COLO829 (cell line): ENCODE measurements around the gene RHOJ.
"Not testable (repeated sequence)": the region's sequence is repeated elsewhere in the genome, so short reads cannot be mapped to it uniquely, and the experiment has no call there.

ENCODE experiments used
- DNase-seq: peaks from one replicate; pipeline ENCODE4 v3.0.0; 2012; ENCODE audit warnings: low spot score

The RHOJ gene

DNA sequence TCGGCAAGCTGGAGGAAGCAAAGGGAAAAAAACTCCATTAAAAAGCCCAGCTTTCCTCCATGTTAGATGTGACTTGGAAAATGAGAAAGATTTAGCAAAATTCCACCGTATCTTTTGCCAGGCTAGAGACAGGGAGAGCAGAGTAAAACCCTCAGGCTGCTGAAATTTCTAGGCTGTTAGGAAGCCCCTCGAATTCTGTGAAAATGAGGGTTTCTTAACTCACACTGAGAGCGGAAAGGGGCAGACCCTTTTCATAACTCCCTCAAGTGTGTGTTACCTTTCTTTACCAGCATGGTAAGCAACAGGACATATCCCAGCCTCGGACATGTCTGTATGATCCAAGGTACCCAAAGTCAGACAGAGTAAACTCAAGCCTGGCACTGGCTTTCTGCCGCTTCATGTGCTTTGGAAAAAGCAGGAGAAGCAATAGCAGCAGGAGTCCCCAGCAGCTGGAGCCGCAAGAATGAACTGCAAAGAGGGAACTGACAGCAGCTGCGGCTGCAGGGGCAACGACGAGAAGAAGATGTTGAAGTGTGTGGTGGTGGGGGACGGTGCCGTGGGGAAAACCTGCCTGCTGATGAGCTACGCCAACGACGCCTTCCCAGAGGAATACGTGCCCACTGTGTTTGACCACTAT lies at the start of gene RHOJ:
TSS of gene RHOJ (plus strand) at position 37 of the 637 bp plus-strand sequence. CDS start at position 464, 427 bp downstream.
- no peak for DNase-seq

DNA sequence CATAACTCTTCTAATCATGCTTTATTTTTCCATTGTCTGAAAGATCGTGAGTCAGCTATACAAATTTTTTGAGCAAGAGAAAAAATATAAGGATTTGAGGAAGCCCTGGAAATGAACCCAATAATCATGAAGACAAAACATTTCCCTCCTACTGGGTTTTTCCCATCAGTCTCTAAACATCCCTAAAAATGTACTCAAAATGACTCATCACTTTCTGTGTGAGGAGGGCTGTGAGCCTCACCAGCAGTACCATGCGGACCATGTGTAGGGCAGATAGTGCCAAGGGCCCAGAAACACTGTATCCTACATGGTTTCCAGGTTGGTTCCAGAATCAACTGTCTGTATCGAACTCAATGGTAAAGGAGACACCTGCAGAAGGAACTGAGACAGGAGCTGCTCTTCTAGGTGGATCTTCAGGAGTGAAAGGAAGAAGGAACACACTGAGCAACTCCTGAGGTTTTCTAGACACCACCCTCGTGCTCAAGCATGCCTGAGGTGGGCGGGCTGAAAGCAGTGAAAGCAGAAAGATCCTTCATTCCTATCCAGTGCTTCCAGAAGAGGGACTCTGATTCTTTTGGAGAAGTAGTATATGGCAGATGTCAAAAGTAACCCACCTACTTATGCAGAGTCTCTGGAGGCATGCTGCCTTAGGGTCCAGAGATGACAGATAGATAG lies 48.6 kb upstream of the RHOJ start:
- no peak for DNase-seq

DNA sequence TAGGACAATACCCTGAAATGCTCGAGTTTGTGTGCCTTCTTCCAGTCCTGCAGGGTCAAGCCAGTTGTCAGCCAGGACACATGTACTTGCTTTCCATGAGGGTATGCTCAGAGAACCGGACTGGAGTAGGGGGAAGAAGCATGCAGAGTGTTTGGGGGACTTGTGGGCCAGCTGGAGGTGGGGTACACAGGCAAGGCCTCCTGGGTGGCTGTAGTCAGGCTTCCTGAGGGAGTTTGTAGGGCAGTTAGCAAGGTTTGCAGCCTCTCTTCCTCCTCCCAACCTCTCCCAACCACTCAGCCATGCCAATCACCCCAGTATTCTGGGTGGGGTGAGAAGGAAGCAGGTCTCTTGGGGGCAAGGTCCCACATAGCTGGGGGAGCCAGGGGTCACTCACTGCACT lies 47.0 kb upstream of the RHOJ start:
- no peak for DNase-seq

DNA sequence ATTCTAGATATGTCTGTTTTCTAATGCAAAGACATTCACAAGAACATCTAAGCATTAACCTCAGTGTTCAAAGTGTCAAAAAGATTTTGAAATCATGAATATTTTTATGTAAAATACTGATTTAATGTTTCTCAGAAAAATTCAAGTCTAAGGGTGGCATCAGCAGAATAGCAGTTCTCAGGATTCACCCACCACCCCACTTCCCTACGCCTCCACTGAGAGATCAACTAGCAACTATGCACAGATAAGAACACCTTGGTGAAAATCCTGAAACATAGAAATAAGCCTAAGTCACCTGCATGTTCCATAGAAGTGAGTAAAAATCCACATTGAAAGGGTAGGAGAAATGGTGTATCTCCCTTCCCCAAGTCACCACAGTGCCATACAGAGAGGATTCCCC lies 40.9 kb upstream of the RHOJ start:
- DNase-seq = no peak

DNA sequence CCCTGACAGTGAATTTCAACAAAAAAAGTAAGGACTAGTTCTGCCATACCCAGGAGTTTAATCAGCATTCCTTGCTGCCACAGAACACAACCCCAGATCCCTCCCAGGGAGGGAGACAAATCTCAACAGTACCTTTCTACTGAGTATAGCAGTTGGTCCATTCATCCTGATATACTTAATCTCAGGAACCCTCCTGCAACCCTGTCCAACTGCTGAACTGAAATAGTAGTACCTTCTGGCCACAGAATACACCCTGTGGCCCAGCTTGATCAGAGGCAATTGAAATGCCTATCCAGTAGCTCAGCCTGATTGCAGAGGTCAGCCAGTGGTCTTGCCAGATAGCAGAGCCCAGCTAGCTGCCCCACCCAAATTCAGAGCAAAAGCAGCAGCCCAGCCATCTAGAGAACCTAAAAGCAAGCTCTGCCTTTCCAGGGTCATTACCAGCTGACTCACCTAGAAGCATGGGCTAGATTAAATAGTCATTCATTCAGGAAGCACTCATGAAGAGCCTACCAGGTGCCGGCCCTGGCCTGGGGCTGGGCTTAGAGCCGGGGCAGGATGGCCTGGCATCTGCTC lies 40.0 kb upstream of the RHOJ start:
- DNase-seq = no peak

DNA sequence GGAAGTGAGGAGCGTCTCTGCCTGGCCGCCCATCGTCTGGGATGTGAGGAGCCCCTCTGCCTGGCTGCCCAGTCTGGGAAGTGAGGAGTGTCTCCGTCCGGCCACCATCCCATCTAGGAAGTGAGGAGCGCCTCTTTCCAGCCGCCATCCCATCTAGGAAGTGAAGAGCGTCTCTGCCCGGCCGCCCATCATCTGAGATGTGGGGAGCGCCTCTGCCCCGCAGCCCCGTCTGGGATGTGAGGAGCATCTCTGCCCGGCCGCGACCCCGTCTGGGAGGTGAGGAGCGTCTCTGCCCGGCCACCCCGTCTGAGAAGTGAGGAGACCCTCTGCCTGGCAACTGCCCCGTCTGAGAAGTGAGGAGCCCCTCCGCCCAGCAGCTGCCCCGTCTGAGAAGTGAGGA lies 39.0 kb upstream of the RHOJ start:
- not testable (repeated sequence) for DNase-seq

DNA sequence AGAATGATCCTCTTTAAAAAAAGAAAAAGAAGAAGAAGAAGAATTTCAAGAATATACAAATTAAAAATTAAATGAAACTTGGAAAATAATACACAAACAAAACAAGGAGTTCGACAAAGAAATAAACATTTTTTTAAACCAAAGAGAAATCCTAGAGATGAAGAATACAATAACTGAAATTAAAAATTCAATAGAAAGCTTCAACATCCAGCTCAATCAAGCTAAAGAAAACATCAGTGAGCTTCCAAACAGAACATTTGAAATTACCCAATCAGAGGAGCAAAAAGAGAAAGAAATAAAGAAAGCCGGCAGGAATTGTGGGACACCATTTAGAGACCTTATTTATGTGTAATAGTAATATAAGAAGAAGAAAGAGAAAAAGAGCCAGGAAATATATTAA lies 37.2 kb upstream of the RHOJ start:
- DNase-seq = no peak

DNA sequence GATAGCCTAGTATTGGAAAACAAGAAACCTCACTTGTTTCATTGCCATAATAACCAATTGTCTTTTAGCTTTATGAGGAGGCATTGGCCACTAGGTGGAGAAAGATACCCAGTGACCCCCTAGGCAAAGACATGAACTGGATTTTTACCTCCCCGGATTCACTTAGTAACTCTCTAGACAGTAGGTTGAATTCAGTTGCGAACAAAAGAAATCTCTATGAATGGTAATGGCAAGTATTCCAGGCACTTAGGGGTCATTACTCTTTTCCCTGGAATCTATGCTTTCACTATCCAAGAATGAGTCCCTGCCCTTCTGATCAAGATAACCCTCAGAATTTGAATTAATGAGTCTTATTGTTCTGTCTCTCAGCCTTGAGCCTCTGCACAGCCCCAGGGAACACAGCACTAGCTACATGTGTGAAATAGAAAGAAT lies 29.5 kb upstream of the RHOJ start:
- peak; percentile 82 for DNase-seq

DNA sequence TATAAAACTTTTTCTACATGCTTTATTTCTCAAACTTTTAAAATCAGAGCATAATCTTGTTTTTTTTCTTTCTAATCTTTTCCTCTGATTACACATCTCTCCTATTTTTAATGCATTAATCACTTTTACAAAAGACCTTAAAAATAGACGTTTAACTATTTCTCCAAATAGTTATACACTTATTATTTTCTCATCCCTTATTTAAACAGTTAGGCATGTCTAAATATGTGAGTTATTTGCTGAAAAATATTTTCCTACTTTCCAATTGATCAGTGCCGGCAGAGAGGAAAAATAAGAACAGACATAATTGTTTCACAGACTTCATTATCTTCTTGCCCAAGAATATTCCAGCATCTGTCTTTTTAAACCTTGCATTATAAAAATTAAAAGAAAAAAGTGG lies 28.7 kb upstream of the RHOJ start:
- DNase-seq = no peak

DNA sequence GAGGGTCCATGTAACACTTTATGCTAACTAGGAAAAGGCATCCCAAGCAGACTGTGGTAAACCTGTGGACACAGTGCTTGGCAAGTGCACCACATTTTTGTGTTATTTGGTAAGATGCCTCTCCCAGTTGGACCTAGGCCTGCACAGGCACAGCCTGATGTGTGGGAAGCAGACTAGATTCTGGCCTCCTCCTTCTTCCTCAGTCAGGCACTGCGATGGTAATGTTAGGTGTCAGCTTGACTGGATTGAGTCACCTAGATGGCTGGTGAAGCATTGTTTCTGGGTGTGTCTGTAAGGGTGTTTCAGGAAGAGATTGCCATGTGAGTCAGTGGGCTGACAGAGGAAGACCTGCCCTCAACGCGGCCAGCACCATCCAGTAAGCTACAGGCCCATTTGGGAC lies 25.3 kb upstream of the RHOJ start:
- DNase-seq = no peak

DNA sequence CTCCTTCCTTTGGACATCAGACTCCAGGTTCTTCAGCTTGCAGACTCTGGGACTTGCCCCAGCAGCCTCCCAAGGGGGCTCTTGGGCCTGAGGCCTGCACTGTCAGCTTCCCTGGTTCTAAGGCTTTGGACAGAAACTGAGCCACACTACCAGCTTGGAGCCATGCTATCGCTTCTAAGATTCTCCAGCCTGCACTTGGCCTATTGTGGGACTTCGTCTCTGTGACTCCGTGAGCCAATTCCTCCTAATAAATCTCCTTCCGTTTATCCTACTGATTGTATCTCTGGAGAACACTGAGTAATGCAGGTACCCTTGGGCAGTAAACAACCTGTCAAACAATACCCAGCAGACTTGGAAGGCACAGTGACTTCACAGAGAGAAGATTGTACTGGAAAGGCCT lies 24.9 kb upstream of the RHOJ start:
- no peak for DNase-seq

DNA sequence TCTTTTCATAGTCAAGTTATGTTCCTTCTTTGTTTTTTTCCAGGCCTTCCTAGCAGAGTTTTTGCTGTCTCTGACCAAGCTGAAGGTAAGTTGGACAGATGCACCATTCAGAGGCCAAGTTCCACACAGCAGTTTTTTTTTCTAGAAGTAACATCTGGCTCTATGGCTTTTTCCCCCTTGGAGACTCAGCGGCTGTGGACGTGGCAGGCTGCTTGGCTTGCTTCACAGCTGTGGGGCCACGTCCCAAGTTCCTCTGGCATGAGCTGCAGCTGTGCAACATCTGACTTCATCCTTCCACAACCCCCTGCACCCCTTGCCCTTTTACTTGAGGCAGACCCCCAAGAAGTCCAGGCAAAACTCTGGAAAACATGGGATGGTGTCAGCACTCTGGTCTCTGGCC lies 24.2 kb upstream of the RHOJ start:
- DNase-seq = no peak

DNA sequence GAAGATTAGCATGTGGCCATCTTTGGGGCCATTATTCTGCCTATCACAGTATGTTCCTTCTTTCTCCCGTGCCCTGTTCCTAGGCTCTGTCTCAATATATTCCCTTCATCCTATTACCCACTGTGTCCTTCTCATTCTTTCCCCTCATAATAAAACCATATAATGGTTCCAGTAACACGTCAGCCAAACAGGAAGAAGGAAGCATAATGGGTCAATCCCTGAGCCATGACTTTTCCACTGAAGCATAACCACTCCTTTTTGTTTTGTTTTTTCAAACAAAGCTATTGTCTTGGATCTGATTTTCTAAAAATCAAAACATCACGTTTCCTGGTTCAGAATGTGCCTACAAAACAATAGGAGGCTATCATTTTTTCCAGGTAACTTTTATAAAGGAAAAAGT lies 21.3 kb upstream of the RHOJ start:
- DNase-seq = no peak

DNA sequence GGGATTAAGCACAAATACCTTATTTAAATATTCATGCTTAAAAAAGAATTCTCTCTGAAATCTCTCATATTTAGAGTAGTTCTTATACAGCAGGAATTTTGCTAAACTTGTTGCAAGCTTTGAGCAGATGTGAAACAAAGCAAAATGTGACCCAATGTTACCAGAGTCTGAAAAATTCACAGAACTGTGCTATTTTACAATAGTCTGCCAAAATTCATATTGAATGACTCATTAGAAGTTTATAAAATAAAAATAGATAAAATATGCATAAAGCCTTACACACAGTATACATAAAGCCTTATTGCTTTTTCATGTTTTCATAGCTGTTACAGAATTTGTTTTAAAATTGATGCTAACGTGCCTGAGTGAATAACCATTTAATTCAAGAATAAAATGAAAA lies 17.8 kb upstream of the RHOJ start:
- DNase-seq = no peak

DNA sequence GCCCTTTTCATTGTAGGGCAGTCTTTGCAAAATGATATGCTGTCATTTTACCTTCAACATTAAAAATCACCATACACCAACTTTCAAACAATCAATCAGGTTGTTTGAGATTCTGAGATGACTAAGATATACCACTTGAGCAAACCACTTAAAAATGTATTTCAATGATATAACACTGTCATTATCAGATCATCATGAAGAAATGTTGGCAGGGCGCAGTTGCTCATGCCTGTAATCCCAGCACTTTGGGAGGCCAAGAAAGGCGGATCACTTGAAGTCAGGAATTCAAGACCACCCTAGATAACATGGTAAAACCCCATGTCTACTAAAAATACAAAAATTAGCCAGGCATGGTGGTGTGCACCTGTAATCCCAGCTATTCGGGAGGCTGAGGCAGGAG lies 13.0 kb upstream of the RHOJ start:
- no peak for DNase-seq

DNA sequence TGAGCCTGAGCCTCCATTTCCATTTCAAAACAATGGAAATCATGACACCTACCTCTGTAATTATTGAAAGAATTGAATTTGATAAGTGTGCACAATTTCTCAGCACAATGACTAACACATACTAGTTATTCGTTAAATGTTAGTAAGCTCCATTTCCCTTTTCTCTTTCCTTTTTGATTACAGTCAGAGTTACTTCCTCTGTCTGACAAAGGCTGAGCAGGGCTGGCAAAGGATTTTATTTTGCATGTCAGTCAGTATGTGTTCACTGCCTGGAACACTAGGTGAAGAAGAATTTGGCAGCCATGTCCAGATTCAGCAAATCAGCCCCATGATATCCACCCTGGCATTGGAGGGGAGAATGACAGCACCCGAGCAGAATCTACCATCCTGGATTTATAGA lies 12.2 kb upstream of the RHOJ start:
- DNase-seq = no peak

DNA sequence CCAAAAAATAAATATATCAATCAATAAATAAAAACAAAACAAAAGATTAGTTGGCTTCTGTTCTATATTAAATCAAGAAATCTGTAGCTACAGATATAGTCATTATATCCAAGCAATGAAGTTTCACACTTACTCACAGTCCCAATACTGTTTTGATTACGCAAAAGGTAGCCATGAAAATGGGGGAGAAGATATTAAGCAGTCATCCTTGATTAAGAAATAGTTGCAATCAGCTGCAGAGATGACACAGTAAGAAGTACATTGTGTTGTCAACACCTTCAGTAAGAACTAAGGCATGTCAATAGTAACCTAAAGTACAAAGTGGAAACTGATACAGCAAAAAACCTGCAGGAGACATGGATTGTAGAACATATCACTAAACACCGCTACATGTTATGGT lies 11.0 kb upstream of the RHOJ start:
- no peak for DNase-seq

DNA sequence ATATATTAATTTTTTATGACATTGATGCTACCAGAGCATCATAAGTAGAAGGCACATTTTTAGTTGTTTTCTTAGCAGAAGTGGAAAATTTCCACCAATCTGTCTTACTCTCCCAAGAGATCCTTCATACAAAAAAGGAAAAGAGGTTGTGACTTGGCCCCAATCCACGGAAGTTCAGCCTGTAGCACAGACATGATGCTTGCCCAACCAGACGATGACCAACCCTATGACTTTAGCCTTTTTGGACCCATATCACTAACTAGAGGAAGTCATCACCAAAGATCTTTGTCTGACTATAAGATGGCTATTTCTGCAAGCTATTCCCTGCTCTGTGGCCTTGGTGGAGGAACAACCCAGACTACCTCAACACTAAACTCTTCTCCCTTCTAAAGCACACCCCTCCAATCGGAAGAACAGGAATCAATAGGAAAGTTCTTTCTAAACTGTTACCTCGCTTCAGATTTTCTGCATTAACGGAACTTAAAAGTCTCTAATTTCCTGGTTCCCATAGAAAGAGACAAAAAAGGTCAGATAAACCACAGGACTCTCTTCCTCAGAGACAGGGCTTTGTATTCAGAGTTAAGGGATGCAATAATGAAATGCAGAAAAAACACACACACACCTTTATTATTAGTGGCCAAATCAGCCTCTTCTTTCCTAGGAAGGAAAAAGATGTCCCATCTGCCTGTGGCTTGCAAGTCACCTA lies 4.1 kb upstream of the RHOJ start:
- DNase-seq = no peak

DNA sequence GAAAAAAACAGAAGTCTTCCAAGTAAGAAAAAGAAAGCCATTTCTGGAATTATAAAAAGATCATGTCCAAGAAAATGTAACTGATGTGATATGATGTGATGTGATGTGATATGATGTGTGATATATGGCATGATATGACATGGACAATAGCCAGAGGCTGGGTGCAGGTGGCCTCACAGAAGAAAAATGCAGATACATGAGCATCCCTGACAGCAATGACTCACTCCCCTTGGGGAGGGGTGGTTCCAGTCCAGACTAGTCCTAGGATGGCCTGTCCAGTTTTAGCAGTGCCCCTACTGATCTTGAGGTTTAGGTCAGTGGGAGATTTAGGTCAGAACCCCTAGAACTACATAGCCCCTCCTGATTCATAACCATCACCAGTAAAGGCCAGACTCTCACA lies 3.5 kb upstream of the RHOJ start:
- DNase-seq = no peak

DNA sequence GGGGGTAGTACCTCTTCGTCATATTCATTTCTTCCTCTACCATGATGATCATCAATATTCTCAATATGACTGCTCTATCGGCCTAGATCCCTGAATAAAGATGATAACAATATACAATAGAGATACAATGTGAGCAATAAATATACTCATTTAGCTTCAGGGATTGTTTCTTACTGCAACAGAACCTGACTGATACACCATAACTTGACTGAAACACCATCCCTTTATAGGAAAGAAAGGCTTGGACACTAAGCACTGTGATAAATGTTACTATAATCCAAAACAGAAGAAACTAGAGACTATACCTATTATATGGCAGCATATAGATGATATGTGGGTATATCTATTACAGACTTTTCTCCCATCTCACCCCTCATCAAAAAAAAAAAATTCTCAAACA lies 1.2 kb upstream of the RHOJ start:
- DNase-seq = no peak

DNA sequence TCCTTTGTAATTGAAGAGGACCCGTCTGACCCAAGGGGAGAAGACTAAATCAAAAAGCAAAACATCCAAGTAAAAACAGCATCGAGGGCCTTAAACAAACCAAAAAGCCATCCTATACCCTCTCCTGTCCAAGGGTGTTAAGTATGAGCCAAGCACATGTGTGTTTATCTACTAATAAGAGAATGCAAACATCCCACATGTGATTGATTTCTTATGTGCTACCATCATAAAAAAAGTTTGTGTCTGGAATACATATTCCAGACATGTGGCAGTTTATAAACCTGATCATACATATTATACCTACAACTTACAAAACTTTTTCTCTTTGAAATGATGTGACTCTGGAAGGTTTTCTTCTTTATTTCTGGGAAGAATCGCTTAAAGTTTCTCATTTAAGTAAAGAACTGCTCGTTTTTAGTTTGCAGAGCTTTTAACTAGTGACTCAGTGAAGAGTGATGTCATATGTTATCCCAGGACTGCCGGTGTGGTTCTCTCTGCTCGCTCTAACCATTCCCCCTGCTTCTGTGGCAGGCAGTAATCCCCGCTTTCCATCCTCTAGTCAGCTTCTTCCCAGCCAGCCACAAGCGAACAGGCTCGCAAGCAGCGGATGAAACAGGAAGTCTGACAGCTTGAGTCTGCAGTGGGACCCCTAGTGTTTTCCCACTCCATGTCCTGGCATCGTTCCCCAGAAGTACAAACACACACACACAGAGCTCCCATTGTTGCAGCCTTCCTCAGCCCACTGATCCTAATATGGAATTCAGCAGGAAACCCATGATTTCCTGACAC lies 431 bp upstream of the RHOJ start:
- DNase-seq = peak; percentile 81

DNA sequence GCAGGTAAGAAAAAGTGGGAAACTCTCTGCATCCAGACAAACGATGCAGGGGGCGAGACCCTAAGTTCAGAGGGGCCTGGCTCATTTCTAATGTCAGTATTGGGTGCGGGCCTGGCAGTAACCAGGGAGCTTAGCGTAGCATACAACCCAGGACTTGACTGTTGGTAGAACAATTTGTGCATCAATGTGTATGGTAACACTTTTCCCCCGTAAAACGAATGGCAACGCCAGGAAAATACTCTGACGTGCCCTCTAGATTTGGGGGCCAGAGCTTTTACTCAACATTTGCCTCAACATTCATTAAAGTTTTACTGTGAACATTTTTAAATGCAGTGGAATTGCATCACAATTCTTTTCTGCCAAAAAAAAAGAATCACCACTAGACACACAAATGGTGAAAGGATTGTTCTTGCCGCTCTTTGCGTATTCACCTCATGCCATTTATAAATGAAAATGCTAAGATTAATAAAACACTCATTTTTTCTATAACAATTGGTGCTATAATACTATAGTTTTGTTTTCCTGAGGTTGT lies 867 bp downstream of the RHOJ start:
- no peak for DNase-seq
